ENCODE results near the gene PRDM9.
"Not testable (repeated sequence)": the region's sequence is repeated elsewhere in the genome, so short reads cannot be mapped to it uniquely, and the experiment has no call there.

PRDM9 gene

DNA sequence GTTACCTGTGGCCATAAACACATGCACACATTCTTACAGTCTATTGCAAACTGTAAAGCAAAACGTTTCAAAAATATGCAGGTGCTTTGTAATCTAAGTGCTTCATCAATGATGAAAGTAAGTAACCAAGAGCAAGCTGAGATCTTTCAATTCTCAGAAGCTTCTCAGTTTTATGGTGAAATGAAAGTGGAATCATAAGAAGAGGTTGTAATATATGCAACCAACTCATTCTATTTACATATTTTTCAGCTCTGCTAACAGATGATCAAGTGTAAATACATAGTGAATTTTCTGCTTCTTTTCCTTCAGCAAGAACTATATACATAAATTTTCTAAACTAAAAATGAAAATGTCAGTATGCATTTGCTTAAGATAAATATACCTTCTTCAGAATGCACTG, 33.1 kb upstream of the PRDM9 start:
- H3K27ac ChIP-seq: no peak overlapping the region
- no peak for DNase-seq (ENCODE audit: low spot score)
- TF ChIP-seq, protein P1, sequence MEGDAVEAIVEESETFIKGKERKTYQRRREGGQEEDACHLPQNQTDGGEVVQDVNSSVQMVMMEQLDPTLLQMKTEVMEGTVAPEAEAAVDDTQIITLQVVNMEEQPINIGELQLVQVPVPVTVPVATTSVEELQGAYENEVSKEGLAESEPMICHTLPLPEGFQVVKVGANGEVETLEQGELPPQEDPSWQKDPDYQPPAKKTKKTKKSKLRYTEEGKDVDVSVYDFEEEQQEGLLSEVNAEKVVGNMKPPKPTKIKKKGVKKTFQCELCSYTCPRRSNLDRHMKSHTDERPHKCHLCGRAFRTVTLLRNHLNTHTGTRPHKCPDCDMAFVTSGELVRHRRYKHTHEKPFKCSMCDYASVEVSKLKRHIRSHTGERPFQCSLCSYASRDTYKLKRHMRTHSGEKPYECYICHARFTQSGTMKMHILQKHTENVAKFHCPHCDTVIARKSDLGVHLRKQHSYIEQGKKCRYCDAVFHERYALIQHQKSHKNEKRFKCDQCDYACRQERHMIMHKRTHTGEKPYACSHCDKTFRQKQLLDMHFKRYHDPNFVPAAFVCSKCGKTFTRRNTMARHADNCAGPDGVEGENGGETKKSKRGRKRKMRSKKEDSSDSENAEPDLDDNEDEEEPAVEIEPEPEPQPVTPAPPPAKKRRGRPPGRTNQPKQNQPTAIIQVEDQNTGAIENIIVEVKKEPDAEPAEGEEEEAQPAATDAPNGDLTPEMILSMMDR (IDR thresholded peaks at IDR 0.05): no peak
- no peak overlapping the region for H3K4me3 ChIP-seq

- H3K4me3 ChIP-seq: no peak overlapping the region
- no peak for DNase-seq (ENCODE audit: low spot score)
- no peak overlapping the region for H3K27ac ChIP-seq
- TF ChIP-seq, protein P1 (IDR thresholded peaks at IDR 0.05): no peak
Observed at GRCh38 chr5:23476580-23476979, 30.8 kb upstream of the PRDM9 start.

GRCh38 chr5:23482642-23483041, 24.8 kb upstream of the PRDM9 start:
- no peak for DNase-seq (ENCODE audit: low spot score)
- TF ChIP-seq, protein P1 (IDR thresholded peaks at IDR 0.05): no peak
- Histone ChIP-seq H3K4me3 (no peak overlapping the region), H3K27ac (no peak overlapping the region)

DNA sequence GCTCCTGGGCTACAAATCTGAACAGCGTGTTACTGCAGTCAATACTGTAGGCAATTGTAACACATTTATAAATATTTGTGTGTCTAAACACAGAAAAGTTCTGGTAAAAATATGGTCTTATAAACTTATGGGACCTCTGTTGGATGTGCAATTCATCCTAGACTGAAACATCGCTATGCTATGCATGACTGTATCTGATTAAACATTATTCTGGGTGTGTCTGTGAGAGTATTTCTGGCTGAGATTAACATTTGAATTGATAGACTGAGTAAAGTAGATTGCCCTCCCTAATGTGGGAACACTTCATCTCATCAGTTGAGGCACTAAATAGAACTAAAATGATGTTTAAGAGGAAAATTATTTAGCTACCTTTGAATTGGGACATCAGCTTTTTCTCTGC, 24.3 kb upstream of the PRDM9 start:
- no peak overlapping the region for H3K4me3 ChIP-seq
- no peak overlapping the region for H3K27ac ChIP-seq
- TF ChIP-seq, protein P1 (IDR thresholded peaks at IDR 0.05): no peak
- no peak for DNase-seq (ENCODE audit: low spot score)

DNA sequence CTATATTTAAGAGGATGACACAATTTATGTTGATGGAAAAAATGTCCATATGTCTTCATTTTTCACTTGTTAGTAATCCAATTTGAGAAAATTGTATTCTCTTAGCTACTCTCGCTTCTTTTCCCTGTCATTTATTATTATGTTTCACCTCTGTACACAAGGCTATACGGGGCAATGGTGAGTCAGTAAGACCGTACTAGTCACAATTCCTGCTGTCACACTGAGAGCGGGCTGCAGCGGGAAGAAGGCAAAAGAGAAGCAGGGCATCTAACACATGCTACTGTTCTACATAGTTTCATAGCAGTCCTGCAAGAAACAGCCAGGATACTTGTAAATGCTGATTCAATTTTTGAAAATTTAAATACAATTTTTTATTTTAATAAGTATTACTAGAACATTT, 23.3 kb upstream of the PRDM9 start:
- no peak overlapping the region for H3K27ac ChIP-seq
- no peak for DNase-seq (ENCODE audit: low spot score)
- TF ChIP-seq, protein P1 (IDR thresholded peaks at IDR 0.05): no peak
- no peak overlapping the region for H3K4me3 ChIP-seq

DNA sequence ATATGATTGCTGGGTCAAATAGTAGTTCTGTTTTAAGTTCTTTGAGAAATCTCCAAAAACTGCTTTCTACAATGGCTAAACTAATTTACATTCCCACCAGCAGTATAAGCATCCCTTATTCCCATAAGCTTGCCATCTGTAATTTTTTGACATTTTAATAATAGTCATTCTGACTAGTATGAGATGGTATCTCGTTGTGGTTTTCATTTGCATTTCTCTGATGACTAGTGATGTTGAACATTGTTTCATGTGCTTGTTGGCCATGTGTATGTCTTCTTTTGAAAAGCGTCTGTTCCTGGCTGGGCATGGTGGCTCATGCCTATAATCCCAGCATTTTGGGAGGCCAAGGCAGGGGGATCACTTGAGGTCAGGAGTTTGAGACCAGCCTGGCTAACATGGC, 21.2 kb upstream of the PRDM9 start:
- H3K4me3 ChIP-seq; H3K27ac ChIP-seq; DNase-seq (ENCODE audit: low spot score): not testable (repeated sequence)

DNA sequence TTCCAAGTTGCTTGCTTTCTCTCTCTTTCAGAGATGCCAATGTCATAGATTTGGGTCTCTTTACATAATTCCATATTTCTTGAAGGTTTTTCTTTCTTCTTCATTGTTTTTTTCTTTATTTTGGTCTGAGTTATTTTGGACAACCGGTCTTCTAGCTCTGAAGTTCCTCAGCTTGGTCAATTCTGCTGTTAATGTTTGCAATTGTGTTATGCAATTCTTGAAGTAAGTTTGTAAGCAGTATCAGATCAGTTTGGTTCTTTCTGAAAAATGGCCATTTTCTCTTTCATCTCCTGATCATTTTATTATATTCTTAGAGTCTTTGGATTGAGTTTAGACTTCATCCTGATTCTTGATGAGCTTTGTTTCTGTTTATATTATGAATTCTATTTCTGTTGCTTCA, 16.4 kb upstream of the PRDM9 start:
- no peak for DNase-seq (ENCODE audit: low spot score)
- H3K27ac ChIP-seq: no peak overlapping the region
- TF ChIP-seq, protein P1 (IDR thresholded peaks at IDR 0.05): no peak
- H3K4me3 ChIP-seq: no peak overlapping the region

DNA sequence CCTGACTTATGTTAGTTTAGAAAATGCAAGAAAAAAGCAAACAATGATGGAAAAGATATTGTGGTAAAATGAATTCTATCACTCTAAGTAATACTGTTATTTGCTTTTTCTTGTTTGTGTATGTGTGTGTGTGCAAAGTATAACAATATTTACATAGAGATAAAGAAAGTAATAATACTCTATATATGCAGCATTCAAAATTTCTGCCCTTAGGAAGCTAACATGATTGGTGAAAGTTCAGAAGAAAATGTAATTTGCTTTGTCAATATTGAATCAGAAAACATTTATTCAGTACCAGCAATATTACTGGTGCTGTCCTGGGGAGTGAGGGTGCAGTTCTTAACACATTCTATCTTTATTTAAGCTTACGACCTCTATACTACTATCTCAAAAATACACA, 12.9 kb upstream of the PRDM9 start:
- H3K4me3 ChIP-seq: no peak overlapping the region
- DNase-seq (ENCODE audit: low spot score): no peak
- no peak overlapping the region for H3K27ac ChIP-seq
- TF ChIP-seq, protein P1 (IDR thresholded peaks at IDR 0.05): no peak
